HG02884 (cell line): ENCODE data around the gene DPM3.

Source experiments
- ATAC-seq: cut with Tn5 transposase; IDR thresholded peaks from one replicate; pipeline ENCODE4 v1.9.1; 2021; ENCODE audit warnings: mild to moderate bottlenecking, moderate library complexity; ENCODE audit not compliant: unreplicated experiment

DPM3 gene

DNA sequence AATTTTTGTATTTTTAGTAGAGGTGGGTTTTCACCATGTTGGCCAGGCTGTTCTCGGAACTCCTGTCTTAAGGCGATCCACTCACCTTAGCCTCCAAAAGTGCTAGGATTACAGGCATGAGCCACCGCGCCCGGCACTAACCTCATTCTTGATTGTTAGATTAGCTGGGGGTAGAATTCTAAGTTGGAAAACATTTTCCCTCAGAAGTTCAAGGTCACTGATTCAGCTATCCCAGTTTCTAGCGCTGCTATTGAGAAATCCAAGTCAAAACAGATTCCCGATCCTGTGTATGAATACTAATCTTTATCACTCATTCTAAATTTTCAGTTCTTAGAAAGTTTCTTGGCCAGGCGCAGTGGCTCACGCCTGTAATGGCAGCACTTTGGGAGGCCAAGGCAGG lies 37.0 kb downstream of the DPM3 start:
- no peak for ATAC-seq

DNA sequence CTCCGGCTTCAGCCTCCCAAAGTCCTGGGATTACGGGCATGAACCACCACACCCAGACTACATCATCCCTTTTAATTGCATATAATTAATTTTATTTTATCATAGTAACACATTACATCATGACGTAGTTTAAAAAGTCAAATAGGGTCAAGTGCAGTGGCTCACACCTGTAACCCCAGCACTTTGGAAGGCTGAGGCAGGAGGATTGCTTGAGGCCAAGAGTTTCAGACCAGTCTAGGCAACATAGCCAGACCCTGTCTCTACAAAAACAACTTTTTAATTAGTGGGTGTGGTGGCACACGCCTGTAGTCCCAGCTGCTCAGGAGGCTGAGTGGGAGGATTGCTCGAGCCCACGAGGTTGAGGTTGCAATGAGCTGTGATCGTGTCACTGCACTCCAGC lies 41.0 kb downstream of the DPM3 start:
- no peak for ATAC-seq

DNA sequence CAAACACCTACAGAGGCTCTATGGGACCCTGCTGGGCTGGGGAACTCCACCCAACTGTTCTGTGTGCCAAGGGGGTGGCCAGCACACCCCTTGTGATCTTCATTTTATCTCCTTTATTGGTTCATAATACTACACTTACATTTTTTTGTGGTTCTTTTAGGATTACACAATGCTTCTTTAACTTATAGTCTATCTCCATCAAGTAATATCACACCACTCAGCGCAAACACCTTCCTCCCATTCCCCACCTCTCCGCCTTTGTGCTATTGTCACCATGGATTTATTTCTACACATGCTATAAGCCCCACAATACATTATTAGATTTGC lies 45.7 kb downstream of the DPM3 start:
- no peak for ATAC-seq

DNA sequence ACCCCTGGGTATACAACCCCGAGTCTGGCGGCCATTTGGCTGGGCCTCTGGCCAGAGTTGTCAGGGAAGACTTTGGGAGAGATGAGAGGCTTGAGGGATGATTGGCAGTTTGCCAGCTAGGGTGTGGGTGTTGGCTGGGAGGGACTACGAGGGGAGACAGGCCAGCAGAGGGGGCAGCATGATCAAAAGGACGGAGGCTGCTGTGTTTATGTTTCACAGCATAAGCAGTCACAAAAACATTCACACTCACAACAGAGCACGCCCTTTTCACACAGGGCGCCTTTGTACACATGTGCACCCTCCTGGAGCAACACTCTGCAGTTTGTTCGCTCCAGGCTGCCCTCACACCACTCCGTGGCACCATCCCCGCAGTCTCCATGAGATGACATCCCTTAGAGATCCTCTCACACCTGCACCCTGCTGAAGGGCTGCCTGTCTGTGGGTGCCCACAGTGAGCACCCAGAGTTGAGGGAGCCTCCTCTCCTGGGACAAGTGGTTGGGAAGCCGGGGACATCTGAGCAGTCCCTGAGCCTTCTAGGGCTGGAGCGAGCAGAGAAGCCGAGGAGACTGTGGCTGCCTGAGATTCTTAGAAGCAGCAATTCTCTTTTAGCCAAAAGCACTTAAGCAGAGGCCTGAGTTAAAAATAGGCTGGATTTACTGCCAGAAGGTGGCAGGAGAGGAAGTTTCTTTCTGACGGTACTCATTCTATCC lies 46.3 kb downstream of the DPM3 start:
- ATAC-seq, result no peak

DNA sequence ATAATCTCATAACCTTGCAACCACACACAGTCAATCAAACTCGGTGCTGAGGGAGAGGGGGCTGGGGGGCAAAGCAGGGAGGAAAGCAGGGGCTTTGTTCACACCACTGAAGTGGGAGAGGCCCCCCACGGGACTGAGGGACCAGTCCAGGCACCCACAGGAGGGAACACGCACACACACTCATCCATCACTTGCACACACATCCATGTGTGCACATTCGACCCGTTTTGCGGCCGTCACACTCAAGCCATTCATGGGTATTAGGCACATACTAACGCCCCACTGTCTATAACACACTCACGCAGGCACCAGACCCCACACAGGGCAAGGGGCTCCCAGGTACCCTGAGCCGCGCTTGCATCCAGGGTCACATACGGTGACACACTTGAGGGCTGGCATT lies 47.7 kb downstream of the DPM3 start:
- ATAC-seq, result no peak

DNA sequence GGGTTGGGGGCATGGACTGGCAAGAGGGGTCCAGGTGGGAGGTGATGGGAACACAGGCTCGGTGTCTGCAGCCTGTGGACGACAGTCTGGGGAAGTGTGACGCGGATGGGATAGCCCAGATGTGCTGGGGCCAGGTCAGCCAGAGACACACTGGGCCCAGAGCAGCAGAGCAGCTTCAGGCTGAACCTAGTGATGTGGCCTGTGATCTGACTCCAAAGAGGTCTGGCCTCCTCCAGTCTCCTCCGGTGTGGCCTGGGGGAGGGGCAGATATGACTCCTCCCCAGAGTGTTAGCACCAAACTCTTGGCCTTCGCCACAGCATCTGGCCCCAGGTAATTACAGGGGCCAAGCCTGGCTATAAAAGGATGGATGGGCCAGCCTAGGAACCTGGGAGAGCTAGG lies 48.2 kb downstream of the DPM3 start:
- no peak for ATAC-seq

DNA sequence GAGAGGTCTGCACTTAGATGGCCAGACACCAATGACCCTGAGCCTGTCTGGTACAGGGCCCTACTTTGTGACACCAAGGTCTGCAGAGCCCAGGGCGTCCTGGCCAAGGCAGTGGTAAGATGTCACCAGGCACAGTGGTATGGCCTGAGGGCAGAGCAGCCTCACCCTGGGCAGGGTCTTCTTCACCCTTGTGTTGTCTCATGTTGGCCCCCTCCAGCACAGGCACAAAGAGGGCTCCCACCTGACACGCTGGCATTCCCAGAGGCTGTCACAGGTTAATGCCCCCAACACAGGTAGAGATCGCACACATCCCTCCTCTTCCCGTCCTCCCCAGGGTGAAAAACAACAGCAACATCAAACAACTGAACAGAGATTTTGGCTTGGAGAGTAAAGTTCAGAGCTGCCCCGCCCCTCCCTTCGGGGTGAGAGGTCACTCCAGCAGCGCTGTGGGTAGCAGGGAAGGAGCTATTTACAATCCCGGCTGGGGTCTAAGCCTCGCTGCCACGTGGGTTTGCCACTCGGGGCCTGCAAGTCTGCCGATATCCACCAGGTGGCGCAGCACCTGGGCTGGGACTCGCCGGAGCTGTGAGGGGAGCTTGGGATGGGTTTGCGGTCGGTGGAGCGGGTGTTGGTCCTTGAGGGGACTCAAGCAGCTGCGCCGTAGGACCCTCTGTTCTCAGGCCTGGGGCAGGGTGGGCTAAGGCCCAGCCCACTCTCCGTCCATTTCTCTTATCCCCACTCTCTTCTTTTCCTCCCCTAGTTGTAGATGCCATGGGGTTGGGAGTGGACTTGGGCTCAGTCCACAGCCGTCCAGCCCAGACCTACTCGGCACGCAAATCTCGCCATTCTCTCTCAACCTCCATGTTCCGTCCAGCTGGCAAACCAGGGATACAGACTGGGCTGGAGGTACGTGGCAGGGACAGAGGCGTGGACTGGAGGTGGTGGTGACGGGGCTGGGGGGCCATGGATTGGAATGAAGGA lies 49.0 kb downstream of the DPM3 start:
- ATAC-seq, result no peak
